NCI-H2196 (cell line): Measurements from ENCODE around the gene ACTMAP.
A peak's percentile ranks its signal among the peaks of the same experiment; 100 is the strongest.

Source experiments
- DNase-seq: peaks from one replicate; lab custom pipeline; 2025; ENCODE audit not compliant: unreplicated experiment; lab: John Stamatoyannopoulos, UW

The ACTMAP gene

DNA sequence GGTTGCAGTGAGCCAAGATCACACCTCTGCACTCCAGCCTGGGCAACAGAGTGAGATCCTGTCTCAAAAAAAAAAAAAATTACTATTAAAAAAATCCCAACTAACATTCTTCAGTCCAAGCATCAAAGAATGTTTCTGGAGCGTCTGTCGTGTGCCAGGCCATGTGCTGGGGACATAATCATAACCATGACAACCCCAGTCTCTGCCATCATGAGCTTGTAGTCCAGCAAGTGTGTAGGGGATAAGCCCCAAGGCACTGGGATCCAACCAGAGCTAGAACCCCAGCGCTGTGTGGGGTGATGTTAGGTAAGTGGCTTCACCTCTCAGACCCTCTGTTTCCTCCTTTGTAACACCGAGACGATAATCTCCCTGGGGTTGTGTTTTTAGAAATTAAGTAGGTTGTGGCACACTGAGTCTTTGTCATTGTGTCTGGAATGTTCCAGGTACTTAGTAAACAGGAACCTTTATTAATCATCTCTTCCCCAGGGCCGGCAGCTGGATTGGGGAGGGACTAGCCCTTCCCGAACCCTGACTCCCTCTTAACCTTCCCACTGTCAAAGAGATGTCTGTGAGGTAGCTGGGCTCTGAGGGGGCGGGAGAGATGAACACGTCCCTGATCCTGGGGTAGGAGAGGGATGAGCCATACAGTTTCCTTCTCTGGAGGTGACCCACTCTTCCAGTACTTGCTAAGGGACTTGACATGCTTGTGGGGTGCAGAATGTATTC lies 28.2 kb downstream of the ACTMAP start:
- no peak for DNase-seq

DNA sequence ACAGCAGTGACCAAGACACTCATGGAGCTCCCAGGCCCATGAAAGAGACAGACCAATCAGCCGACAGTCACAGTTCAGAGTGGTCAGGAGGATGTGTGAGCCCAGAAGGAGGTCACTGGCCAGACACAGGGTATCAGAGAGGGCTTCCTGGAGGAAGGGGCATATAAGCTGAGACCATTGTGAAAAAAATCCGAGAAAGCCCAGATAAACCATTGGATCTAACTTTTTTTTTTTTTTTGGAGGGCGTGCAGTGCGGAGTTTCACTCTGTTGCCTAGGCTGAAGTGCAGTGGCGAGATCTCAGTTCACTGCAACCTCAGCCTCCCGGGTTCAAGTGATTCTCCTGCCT lies 29.2 kb downstream of the ACTMAP start:
- no peak for DNase-seq

DNA sequence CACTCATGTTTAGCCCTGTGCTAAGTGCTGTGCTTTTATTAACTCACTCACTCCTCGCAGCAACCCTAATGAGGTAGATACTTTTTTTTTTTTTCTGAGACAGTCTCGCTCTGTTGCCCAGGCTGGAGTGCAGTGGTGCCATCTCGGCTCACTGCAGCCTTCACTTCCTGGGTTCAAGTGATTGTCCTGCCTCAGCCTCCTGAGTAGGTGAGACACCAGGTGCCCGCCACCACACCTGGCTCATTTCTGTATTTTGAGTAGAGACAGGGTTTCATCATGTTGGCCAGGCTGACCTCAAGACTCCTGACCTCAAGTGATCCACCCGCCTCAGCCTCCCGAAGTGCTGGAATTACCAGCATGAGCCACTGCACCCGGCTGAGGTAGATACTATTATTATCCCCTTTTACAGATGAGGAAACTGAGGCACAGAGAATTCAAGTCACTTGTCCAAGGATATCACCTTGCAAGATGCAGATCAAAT lies 30.8 kb downstream of the ACTMAP start:
- no peak for DNase-seq

DNA sequence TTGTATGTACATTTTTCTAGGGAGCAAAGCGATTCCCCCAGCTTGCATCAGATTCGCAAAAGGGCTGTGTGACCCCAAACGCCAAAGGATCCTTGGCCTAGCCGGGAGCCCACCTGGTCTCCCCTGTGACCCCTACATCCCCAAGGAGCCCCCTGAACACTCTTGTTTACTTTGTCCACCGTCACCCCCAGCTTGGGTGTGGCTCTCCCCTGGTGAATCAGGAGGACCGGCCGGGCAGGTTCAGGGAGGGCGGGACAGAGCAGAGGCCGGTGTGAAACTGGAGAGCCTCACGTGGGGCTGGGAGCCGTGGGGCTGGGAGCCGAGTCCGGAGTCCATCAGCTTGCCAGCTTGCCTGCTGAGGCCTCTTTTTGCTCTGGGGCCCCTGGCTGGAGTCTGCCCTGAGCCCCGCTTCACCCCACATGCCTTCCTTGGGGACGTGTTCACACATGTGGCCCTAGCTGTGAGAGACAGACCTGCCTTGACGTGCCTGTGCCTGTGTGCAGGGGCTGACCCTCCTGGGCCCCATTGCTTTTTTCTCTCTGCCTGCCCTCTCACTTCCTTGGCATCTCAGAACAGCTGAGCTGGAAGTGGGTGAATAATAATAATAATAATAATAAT lies 31.4 kb downstream of the ACTMAP start:
- DNase-seq: peak; percentile 41

DNA sequence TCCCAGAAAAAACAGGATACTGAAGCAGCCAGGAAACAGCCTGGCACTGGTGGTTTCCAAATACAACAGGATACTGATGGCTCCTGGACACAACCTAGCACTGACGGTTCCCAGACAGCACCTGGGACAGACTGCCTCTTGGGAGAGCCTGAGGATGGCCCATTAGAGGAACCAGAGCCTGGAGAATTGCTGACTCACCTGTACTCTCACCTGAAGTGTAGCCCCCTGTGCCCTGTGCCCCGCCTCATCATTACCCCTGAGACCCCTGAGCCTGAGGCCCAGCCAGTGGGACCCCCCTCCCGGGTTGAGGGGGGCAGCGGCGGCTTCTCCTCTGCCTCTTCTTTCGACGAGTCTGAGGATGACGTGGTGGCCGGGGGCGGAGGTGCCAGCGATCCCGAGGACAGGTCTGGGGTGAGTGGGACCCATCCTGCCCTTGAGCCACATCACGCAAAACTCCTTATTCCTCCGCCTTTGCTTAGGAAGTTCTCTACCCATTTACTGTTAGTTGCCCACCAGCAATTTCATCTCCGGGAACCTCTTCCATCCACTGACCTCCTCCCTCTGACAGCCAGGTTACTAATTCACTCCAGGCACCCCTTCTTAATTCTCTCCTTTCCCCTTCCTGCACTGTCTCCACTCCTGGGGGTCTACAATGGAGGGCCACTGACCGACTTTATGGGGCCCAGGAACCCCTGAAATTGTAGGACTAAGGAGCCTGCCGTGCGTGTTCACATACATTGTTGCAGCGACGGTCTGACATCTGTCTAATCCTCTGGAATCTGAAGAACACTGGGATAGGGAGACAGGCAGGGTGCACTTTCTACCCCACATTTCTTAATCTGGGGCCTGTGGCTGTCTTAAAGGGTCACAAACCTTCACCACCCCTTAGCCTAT lies 32.1 kb downstream of the ACTMAP start:
- no peak for DNase-seq

DNA sequence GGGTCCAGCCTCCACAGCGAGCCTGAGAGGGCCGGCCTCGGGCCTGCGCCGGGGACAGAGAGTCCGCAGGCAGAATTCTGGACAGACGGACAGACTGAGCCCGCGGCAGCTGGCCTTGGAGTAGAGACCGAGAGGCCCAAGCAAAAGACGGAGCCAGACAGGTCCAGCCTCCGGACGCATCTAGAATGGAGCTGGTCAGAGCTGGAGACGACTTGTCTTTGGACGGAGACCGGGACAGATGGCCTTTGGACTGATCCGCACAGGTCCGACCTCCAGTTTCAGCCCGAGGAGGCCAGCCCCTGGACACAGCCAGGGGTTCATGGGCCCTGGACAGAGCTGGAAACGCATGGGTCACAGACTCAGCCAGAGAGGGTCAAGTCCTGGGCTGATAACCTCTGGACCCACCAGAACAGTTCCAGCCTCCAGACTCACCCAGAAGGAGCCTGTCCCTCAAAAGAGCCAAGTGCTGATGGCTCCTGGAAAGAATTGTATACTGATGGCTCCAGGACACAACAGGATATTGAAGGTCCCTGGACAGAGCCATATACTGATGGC lies 32.9 kb downstream of the ACTMAP start:
- no peak for DNase-seq

DNA sequence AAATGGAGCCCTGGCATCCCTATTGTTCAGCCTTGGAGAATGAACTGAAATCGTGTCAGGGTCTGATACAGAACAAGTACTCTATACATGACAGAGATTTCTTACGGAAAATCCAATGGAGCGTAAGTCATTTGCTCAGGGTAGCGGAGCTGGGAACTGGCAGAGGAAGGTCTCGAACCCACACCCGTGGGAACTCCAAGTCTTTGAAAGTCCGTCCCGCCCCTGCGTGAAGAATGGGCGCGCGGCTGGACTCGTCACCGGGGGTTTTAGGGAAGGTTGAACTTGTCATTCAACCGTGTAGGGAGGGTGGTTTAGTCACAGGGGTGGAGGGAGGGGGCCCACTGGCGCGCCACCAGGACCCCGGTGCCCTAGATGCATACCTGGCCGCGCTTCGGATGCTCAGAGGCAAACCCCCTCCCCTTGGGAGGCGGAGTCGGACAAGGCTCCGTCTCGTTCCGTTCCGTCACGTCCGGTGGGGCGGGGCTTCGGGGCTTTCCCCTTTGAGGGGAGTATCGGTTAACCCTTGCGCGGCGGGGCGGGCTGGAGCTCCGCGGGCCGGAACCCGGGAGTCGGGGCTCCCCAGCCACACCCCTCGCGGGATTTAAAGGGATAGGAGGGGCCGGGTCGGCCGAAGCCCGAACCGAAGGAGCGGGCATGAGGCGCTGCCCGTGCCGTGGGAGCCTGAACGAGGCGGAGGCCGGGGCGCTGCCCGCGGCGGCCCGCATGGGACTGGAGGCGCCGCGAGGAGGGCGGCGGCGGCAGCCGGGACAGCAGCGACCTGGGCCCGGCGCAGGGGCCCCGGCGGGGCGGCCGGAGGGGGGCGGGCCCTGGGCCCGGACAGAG lies 33.6 kb downstream of the ACTMAP start, which contains the start of the genes COQ8B and ITPKC:
COQ8B (minus strand) TSS at position 405 of the 843 bp plus-strand sequence. CDS start 2,254 bp downstream, outside the sequence.
ITPKC (plus strand) TSS at position 631 of the 843 bp plus-strand sequence; CDS start at position 655, 24 bp downstream.
- peak; percentile 99 for DNase-seq

DNA sequence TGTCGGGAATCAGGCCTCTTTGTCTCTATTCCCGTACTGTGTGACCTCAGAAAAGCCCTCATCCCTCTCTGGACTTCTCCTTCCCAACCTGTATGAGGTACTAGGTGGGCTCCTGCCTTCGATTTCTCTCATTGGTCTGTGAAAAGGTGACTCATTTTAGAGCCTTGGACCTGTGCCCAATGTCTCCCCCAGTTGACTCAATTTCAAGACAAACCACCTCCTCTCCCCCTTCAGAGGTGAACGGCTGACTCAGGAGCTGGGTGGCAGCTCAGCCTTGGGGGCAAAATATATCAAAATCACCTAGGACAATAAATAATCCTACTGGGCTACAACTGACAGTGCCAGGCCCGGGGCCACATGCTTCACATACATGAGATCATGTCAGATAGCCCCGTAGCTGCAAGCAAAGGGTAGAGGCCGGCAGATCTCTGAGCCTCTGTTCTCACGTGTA lies 34.2 kb downstream of the ACTMAP start:
- peak; percentile 42 for DNase-seq

DNA sequence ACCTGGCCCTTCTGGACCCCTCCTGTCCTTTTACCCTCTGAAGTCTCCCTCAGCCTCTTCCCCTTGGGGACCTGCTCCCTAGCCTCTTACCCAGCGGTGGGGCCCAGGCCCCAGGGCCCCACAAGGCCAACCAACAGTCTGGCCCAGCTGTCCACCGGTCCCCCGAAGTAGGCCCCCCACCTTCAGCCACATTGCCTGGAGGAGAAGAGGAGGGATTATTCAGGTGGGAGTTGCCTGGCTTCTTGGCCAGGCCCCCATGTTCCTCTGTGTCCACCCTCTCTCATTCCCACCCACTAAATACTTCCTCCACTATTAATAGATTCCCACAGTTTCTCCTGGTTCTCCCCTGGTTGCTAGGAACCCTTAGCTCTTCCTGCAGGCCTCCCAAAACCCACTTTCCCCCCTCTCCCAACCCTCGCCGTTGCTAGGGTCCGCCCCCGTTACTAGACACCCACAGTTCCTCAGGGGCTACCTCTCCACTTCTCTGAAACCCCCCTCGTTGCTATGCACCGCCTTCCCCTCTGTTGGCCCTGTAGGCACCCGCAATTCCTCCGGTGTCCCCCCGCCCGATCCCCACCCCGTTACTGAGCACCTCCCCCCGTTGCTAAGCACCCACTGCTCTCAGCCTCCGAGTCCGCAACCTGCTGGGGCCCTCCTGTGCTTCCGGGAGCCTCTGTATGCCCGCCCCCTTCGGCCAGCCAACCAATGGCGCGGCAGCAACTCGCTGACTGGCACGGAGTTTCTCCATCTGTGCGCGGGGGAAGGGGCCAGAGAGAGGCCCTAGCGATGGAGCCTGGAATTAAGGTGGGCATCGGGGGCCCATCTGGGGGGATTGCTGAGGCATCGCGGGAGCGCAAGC lies 35.6 kb downstream of the ACTMAP start:
- peak; percentile 89 for DNase-seq

DNA sequence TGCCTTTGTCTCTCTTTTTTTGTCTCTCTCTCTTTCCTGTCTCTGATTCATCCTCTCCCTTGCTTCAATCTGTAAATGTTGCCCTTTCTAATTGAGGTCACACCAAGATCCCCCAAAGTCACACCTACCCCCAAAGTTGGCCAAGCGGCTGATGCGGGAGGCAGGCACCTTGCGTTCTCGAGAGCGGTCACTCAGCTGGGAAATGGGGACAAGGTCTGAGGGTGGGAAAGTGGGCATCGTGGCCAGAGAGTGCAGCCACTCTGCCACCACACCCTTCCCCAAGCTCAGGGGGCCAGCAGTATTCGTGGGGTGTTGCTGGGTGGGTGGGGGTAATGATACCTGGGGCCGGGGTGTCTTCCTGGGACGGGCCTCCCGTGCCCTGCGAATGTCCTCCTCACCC lies 36.3 kb downstream of the ACTMAP start:
- no peak for DNase-seq

DNA sequence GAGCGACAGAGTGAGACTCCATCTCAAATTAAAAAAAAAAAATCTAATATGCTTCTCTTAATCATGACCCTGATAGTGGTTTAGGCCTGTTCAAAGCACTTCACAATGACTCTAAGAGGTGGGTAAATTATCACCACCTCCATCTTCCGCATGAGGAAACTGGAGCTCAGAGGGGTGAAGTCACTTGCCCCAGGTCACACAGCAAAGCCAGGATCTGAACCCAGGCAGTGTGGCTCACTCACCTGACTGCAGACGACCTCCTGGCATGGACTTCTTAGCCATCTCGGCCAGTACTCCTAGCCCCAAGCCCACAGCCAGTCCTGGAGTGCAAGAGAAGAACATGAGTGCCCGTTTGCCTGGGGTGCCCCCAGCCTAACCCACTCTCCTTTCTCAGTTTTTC lies 40.5 kb downstream of the ACTMAP start:
- DNase-seq: no peak

DNA sequence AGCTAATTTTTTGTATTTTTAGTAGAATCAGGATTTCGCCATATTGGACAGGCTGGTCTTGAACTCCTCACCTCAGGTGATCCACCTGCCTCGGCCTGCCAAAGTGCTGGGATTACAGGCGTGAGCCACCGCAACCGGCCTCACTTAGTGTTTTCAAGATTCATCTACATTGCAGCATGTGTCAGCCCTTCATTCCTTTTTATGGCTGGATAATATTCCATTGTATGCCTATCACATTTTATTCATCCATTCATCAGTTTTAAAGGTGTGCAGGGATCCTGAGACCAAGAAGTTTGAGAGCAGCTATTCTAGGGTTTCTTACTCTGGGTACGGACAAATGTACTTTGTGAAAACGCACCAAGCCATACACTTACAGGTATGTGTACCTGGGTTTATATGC lies 42.7 kb downstream of the ACTMAP start:
- DNase-seq: no peak

DNA sequence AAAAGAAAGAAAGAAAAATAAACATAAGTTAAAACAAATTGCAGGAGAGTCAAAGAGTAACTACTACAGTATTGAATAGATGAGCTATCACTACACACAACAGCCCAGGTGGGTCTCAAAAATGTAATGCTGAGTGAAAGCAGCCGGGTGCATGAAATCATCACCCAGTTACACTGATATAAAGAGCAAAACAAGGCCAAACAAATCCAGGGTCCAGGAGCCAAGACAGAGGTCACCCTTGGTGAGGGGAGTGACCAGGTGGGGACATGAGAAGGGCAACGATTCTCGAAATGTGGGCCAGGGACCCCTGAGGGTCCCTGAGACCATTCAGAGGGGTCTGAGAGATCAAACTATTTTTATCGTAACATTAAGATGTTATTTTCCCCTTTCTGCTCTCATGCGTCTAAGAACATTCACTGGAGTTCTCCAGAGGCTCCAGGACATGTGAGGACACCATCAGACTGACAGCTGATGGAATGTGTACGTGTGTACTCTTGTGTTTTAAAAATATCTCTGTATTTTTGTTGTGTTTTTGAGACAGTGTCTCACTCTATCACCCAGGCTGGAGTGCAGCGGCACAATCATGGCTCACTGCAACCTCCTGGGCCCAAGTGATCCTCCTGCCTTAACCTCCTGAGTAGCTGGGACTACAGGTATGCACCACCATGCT lies 44.2 kb downstream of the ACTMAP start:
- DNase-seq: no peak

DNA sequence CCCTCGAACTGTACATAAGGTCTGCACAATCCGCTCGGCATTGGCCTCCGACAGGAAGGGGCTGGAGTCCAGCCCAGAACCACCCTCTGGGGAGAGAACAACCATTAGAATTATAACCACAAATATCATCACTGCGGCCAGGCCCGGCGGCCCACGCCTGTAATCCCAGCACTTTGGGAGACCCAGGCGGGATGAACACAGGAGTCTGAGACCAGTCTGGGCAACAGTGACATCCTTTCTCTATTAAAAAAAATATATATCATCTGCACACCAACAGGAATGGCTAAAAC lies 45.0 kb downstream of the ACTMAP start:
- no peak for DNase-seq

DNA sequence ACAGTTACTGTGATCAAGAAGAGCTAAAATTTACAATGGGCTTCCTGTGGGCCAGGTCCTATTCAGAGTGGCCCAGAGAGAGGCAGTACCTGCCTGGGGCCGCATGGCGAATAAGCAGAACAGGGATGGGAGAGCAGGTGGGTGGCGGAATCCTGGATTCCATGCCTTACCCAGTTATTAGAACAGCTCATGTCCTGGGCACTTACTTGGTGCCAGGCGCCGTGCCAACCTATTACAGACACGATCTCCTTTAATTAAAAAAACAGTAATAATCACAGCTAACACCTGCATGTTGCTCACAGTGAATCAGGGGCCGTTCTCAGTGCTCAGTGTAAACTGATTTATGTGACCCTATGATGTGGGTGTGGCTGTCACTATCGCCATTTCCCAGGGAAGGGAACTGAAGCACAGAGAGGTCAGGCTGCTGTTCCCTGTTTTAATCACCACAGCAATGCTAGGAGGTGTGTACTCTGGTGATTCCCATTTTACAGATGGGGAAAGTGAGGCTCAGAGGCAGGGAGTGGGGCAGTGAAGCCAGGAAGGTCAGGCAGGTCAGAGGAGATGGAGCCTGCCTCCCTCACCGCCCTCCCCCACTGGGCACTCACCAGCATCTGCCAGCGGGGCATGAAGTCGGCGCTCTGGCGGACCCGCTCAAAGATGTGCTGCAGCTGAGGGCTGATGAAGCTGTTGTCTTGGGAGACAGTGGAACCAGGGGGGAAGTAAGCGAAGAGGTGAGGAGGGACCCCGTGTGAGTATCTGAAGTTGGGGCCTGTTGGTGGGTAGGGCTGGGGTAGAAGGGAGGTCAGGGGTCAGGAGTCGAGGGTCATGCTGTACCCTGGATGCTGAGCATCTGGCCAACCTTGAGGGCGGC lies 45.6 kb downstream of the ACTMAP start:
- DNase-seq: no peak

DNA sequence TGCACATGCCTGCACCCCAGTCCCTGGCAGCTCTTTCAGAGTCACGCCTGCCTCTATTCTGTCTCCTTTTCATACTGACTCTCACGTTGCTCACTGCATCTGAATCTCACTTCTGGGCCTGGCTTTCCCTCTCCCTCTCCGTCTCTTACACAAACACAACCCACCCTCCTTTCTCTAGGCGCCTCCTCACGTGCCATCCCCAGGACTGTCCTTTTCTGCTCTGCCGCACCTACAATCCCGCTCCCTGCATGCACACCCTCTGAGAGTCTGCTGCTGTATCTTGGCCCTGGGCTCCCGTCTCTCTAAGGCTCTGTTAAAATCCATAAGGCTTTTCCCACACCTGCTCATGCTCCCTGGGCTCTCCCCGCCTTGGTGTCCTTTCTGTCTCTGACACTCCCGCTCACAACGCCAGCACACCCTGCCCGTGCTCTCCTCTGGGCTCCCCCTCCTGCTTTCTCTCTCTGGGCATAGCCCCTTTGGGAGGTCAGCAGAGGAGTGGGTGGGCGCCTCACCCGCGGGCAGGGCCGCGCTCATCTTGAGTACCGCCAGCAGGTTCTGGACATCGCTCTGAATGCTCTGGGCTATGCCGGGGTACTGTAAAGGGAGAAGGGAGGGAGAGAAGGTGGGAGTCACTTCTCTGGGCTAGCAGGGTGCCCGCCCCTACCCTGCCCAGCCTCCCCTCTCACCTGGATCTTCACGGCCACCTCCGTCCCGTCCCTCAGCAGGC lies 47.1 kb downstream of the ACTMAP start:
- DNase-seq: no peak

DNA sequence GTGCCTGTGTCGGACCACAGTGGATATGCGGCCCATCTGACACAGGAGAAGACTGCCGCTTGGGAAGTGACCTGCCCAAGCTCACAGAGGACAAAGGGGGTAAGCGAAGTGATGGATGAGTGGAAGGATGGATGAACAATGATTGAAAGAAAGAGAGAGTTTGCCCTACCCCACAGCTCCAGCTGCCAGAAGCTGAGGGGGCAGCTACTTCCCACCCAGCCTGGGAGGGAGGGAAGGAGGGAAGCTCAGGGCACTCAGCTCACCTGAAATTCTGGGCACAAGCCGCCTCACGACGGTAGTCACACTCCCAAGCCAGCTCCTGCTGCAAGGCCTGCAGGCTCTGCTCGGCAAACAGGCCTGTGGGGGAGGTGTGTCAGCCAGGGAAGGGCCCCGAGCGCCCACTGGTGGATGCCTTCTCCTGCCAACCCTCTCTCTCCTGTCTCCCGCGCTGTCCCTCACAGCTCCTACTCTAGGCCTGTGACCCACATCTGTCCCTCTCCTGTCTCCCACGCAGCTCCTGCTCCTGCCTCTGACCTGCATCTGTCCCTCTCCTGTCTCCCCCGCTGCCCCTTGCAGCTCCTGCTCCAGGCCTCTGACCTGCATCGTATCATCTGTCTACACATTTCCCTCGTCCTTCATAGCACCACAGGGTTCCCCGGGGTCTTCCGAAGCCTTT lies 47.8 kb downstream of the ACTMAP start:
- DNase-seq: no peak
